Measurements from ENCODE around the gene PLCL2.

PLCL2 gene

GRCh38 chr3:17119201-17120072 is 234.7 kb downstream of the PLCL2 start:
- Histone ChIP-seq H3K27ac (ENCODE audit: low read length) (no peak overlapping the region), H3K79me2 (ENCODE audit: insufficient read depth, low read length) (no peaks in the 10 kb centered on the region), H4K20me1 (ENCODE audit: insufficient read depth, low read length) (no peaks in the 10 kb centered on the region), H3K4me2 (ENCODE audit: insufficient read depth, low read length) (no peak overlapping the region), H3K9ac (ENCODE audit: low read depth, low read length) (no peak overlapping the region), H3K36me3 (ENCODE audit: insufficient read depth, low read length) (no peaks in the 10 kb centered on the region), H2AFZ (ENCODE audit: low read depth, low read length) (no peak overlapping the region), H3K4me3 (ENCODE audit: low read depth in 1 of 2, low read length in 2 of 2) (no peak overlapping the region), H3K9me3 (ENCODE audit: insufficient read depth, low read length, severe bottlenecking) (peaks cover 8% of the 10 kb centered on the region), H3K4me1 (ENCODE audit: insufficient read depth, low read length) (no peaks in the 10 kb centered on the region), H3K27me3 (ENCODE audit: insufficient read depth, low read length, poor library complexity) (no peaks in the 10 kb centered on the region)
- ATAC-seq (ENCODE audit: insufficient read depth, low read depth) (no peak), DNase-seq (no peak)
- no peak for TF ChIP-seq EZH2 (IDR thresholded peaks at IDR 0.05; ENCODE audit: borderline replicate concordance, low read depth, low read length, severe bottlenecking)
- no peak for TF ChIP-seq CTCF (IDR thresholded peaks at IDR 0.05; ENCODE audit: borderline replicate concordance, extremely low read depth, low read length, poor library complexity, severe bottlenecking)

- H3K36me3 ChIP-seq (ENCODE audit: insufficient read depth, low read length), result no peaks in the 10 kb centered on the region
- H3K4me2 ChIP-seq (ENCODE audit: insufficient read depth, low read length), result no peak overlapping the region
- H3K4me1 ChIP-seq (ENCODE audit: insufficient read depth, low read length), result no peaks in the 10 kb centered on the region
- TF ChIP-seq CTCF (IDR thresholded peaks at IDR 0.05; ENCODE audit: borderline replicate concordance, extremely low read depth, low read length, poor library complexity, severe bottlenecking) (no peak), EZH2 (IDR thresholded peaks at IDR 0.05; ENCODE audit: borderline replicate concordance, low read depth, low read length, severe bottlenecking) (no peak)
- H3K27me3 ChIP-seq (ENCODE audit: insufficient read depth, low read length, poor library complexity), result no peaks in the 10 kb centered on the region
- peaks cover 8% of the 10 kb centered on the region for H3K9me3 ChIP-seq (ENCODE audit: insufficient read depth, low read length, severe bottlenecking)
- H3K9ac ChIP-seq (ENCODE audit: low read depth, low read length), result no peak overlapping the region
- no peak overlapping the region for H2AFZ ChIP-seq (ENCODE audit: low read depth, low read length)
- H3K27ac ChIP-seq (ENCODE audit: low read length), result no peak overlapping the region
- ATAC-seq (ENCODE audit: insufficient read depth, low read depth), result no peak
- H3K79me2 ChIP-seq (ENCODE audit: insufficient read depth, low read length), result no peaks in the 10 kb centered on the region
- DNase-seq, result no peak
- H3K4me3 ChIP-seq (ENCODE audit: low read depth in 1 of 2, low read length in 2 of 2), result no peak overlapping the region
- no peaks in the 10 kb centered on the region for H4K20me1 ChIP-seq (ENCODE audit: insufficient read depth, low read length)
These were observed 235.4 kb downstream of the PLCL2 start for GRCh38 chr3:17120115-17120514.

GRCh38 chr3:17121336-17121735 is 236.6 kb downstream of the PLCL2 start:
- no peak overlapping the region for H3K4me2 ChIP-seq (ENCODE audit: insufficient read depth, low read length)
- ATAC-seq (ENCODE audit: insufficient read depth, low read depth) (no peak), DNase-seq (no peak)
- H3K27ac ChIP-seq (ENCODE audit: low read length), result no peak overlapping the region
- no peaks in the 10 kb centered on the region for H3K4me1 ChIP-seq (ENCODE audit: insufficient read depth, low read length)
- TF ChIP-seq EZH2 (IDR thresholded peaks at IDR 0.05; ENCODE audit: borderline replicate concordance, low read depth, low read length, severe bottlenecking) (no peak), CTCF (IDR thresholded peaks at IDR 0.05; ENCODE audit: borderline replicate concordance, extremely low read depth, low read length, poor library complexity, severe bottlenecking) (no peak)
- H2AFZ ChIP-seq (ENCODE audit: low read depth, low read length), result no peak overlapping the region
- no peaks in the 10 kb centered on the region for H4K20me1 ChIP-seq (ENCODE audit: insufficient read depth, low read length)
- H3K27me3 ChIP-seq (ENCODE audit: insufficient read depth, low read length, poor library complexity), result no peaks in the 10 kb centered on the region
- no peak overlapping the region for H3K4me3 ChIP-seq (ENCODE audit: low read depth in 1 of 2, low read length in 2 of 2)
- no peaks in the 10 kb centered on the region for H3K79me2 ChIP-seq (ENCODE audit: insufficient read depth, low read length)
- peaks cover 8% of the 10 kb centered on the region for H3K9me3 ChIP-seq (ENCODE audit: insufficient read depth, low read length, severe bottlenecking)
- no peak overlapping the region for H3K9ac ChIP-seq (ENCODE audit: low read depth, low read length)
- no peaks in the 10 kb centered on the region for H3K36me3 ChIP-seq (ENCODE audit: insufficient read depth, low read length)

Data from DND-41 (cell line).